Measurements from ENCODE around the gene TEN1.

TEN1 gene

DNA sequence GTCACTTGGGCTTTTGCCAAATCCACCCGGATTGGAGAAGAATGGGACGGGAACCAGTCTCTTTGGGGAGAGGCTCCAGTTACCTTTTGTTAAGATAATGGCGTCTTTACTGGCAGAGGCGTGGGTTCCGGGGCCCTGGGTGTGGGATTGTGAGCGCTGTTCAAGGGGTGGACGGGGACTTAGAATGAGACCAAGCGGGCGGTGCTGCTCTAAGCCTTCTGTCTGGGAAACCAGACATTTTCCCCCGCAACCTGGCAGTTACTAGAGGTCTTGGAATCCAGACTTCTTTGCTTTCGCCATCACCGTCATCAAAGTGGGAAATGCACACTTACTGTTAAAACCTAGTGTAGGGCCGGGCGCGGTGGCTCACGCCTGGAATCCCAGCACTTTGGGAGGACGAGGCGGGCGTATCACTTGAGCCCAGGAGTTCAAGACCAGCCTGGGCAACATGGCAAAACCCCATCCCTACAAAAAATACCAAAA lies 706 bp downstream of the TEN1 start:
- no peak for DNase-seq

DNA sequence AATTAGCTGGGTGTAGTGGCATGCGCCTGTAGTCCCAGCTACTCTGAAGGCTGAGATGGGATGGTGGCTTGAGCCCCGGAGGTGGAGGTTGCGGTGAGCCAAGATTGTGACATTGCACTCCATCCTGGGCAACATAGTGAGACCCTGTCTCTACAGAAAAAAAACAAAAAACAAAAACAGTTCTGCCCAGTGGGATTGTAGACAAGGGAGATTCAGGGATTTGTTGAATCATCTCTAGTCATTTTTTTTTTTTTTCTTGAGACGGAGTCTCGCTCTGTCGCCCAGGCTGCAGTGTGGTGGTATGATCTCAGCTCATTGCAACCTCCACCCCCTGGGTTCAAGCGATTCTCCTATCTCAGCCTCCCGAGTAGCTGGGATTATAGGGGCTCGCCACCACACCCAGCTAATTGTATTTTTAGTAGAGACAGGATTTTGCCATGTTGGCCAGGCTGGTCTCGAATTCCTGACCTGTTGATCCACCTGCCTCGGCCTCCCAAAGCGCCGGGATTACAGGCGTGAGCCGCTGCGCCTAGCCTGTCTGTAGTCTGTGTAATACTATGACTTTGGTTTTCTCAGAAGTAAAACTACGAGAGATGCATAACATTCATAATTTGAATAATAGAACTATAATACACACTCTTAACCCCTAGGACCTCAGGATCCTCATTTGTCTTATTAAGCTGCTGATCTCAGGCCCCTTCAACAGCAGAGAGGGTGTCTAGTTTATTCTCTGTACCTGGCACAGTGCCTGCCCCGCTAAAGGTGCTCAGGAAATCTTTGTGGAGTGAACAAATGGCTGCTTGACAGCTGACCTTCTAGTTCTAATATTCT lies 1.4 kb downstream of the TEN1 start:
- no peak for DNase-seq

DNA sequence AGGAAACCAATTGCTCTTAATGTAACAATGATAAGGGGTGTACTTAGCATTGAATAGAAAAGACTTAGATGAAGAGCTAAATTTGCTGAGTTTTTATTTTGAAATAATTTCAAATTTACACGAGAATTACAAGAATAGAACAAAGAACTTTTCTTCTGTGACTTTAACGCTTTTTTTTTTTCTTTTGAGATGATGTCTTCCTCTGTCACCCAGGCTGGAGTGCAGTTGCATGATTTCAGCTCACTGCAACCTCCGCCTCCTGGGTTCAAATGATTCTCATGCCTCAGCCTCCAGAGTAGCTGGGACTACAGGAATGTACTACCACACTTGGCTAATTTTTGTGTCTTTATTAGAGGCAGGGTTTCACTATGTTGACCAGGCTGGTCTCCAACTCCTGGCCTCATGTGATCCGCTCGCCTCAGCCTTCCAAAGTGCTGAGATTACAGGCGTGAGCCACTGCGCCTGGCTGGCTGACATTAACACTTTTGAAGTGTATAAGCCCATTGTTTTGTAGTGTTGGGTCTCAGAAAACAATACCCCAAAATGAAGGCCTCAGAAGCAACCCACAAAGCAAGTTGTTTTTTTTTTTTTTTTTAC lies 2.1 kb downstream of the TEN1 start:
- peak; percentile 23 for DNase-seq

DNA sequence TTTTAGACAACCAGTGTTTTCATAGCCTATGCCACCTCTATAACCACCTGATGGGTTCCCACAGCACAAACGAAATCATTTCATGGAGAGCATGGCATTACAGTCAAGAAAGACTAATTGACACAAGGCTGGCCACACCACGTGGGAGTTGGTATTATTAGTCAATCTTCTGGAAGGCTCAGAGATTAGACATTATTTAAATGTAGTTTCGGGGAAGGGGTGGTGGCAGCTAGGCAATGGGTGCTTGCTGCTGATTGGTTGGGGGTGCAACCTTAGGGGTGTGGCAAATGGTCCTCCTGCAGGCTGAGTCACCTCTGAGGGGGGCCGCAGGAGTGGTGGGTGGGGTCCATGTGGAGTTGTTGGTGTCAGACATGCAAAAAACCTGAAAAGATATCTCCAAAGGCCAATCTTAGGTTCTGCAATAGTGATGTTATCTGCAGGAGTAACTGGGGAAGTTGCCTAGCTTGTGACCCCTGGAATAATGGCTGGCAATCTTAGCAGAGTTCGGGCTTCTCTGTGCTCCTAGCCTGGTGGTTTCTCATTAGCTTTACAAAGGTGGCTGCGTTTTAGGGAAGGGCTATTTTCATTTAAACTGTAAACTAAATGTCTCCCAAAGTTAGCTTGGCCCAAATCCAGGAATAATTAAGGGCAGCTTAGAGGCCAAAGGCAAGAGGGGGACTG lies 4.6 kb downstream of the TEN1 start:
- DNase-seq = no peak

DNA sequence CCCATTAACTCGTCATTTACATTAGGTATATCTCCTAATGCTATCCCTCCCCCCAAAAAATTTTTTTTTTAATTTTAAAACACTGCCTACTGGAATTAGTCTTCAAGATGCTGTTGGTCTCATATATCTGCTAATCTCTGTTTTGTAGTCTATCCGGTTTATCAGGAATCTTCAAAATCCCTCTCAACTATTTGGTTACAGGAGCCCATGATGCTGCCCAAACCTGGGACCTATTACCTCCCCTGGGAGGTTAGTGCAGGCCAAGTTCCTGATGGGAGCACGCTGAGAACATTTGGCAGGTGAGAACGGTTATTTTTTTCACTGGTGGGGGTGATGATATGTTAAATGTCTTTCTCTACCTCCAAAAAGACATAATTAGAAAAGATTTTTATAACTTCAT lies 6.9 kb downstream of the TEN1 start:
- no peak for DNase-seq

DNA sequence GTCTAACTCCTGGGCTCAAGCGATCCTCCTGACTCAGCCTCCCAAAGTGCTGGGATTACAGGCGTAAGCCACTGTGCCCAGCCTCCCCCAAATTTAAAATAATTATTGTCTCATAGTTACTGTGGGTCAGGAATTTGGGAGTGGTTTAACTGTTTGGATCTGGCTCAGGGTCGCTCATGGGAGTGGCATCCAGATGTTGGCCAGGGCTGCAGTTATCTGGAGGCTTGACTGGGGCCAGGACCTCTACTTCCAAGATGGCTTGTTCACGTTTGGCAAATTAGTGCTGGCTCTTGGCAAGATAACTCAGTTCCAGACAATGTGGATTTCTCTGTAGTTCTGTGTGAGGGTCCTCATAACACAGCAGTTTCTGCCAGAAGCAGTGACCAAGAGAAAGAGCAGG lies 8.0 kb downstream of the TEN1 start:
- no peak for DNase-seq

DNA sequence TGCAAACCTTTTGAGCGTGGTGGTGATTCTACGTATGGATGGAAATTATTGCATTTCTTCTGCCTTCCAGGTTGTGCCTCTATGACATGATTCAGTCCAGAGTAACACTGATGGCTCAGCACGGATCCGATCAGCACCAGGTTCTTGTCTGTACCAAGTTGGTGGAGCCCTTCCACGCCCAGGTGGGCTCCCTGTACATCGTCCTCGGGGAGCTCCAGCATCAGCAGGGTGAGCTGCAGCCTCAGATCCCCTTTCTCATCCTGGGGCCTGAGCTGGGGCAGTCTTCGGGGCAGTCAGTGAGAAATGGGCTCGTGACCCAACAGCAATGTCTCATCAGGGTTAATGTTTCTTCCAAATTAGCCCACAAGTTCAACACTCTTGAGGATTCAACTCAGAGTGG lies 12.4 kb downstream of the TEN1 start:
- DNase-seq = no peak

DNA sequence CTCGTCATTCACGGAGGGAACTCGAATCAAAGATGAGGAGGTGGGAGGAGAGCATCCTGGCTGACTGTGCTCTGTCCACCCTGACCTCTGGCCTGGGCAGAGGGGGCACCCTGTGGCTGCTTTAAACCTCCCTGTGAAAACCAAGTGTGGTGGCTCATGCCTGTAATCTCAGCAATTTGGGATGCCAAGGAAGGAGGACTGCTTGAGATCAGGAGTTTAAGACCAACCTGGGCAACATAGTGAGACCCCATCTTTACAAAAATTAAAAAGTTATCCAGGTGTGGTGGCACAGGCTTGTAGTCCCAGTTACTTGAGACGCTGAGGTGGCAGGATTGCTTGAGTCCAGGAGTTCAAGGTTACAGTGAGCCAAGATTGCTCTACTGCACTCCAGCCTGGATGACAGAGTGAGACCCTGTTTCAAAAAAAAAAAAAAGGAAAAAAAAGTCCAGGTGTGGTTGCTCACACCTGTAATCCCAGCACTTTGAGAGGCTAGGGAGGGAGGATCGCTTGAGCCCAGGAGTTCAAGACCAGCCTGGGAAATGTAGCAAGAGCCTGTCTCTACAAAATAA lies 15.8 kb downstream of the TEN1 start:
- no peak for DNase-seq

DNA sequence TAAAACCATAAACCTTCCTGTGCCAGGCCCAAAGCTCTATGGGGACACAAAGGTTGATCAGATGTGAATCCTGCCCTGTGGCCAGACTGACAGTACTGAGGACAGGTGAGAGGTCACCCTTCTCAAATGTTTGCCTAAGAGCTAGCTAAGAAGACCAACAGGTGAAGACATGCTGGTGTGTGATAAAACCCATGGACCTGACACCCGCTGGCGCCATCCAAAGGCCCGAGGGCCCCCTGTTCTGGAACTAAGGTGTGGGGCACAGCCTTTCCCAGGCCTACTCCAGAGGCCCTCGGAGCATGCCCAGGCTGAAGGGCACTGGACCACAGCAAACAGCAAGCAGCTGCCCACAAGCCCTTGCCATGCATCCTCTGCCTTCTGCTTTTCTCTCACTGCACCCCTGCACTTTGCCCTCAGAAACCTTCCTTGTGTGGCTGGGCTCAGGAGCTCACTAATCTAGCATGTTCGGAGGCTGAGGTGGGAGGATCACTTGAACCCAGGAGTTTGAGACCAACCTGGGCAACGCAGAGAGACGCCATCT lies 16.4 kb downstream of the TEN1 start:
- DNase-seq = no peak

DNA sequence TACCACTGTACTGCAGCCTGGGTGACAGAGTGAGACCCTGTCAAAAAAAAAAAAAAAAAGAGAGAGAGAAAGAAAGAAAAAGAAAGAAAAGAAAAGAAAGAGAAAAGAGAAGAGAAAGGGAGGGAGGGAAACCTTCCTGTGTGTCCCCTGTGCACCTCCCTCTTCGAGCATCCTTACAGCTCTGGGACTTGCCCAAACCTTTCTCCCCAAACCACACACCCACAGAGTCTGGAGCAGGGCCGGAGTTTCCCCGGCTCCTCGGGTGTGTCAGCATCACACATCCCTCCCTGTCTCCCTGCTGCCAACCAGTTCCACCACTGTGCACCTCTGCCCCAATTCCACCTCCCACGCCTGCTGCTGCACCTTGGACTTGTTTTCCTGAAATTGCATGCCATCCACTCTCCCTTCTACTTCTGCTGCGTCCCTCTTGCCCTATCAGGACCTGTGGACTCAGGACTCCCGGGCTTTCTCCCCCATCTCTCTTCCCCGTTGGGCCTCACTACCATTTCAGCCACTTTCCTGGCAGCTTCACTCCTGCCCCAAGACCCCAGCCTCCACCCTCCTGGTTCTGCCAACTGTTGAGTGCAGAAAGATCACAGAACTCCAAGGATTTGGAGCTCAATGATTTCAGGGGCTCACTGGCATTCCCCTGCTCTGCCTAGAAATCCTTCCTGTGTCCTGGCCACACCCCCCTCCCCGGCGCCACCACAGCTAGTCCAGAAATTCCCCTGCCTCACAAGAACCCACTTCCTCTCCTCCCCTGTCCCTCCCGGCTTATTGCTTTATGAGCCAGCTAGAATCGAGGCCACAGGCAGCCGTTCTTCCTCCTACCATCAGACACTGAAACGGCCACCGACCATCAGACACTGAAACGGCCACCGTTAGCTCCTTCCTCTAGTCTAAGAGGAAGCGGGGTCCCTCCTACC lies 17.9 kb downstream of the TEN1 start:
- no peak for DNase-seq

DNA sequence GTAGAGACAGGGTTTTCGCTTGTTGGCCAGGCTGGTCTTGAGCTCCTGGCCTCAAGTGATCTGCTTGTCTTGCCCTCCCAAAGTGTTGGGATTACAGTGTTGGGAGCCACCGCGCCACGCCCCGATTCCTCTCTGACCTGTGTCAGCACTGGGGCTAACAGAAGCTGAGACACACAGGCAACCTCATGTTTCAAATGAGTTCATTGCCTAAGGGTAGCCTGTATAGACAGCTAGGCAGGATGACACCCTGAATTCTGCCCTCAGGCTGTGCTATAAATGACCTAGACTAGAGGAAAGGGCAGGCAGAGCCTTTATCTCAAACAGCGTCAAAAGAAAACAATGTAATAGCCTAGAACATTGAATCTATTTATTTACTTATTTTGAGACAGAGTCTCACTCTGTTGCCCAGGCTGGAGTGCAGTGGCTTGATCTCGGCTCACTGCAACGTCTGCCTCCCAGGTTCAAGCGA lies 19.3 kb downstream of the TEN1 start:
- DNase-seq = no peak

DNA sequence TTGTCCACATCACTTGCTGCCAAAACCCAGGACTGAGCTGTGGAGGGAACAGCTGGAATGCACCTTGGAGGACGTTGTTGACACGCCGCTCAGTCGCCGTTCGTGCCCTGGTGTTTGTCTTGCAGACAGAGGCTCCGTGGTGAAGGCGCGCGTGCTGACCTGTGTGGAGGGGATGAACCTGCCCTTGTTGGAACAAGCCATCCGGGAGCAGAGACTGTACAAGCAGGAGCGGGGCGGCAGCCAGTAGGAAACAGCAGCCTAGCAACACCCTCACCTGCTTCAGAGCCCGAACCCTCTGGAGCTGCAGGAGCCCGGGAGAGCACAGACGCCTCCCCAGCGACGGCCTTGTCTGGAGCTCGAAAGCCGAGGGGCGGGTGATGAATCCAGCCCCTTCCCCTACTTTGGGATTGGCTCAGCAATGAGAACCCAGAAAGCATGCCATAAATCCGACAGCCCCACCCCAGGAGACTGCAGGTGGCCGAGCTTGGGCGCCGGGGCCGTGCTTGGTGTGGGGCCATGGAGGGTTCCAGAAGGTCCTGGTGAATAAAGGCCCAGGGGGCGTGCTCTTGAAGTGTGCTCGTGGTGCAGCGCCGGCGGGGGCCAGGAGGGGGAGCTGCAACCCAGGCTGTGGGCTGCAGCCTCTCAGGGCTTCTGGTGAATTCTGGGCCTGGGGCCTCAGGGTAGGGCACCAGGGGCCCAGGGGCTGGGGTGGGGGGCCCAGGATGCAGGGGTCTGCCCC lies 21.1 kb downstream of the TEN1 start:
- DNase-seq = peak; percentile 48

DNA sequence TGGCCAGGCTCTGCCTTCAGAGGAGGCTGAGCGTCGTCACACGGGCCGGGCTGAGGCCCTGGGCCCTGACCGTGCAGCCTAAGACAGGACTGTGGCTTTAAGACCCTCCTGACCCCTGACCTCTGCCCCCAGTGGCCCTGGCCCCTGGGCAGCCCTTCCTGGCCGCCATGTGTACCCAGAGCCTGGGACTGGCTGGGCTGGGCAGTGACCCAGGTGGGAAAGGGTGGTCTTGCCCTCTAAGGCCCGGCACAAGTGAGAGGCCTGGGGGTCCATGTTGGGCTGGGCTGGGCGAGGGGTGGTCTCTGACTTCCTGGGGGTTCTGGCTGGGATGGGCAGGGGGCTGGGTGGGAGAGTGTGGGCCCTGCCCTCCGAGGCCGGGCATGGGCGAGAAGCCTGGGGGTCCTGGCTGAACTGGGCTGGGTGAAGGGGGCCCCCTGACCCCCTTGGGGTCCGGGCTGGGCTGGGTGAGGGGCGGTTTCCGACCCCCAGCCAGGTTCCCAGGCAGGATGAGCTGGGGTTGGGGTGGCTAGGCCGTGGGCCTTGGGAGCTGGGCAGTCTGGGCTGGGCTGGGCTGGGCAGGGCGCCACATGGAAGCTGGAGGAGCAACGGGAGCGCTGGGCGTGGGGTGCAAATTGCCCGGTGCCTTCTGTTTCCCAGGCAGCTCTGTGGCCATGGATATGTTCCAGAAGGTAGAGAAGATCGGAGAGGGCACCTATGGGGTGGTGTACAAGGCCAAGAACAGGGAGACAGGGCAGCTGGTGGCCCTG lies 21.9 kb downstream of the TEN1 start, which contains the start of gene CDK3:
Gene CDK3, plus strand, starts transcription at position 101 of the 767 bp plus-strand sequence. Its CDS starts 571 bp downstream, at position 672.
- no peak for DNase-seq

DNA sequence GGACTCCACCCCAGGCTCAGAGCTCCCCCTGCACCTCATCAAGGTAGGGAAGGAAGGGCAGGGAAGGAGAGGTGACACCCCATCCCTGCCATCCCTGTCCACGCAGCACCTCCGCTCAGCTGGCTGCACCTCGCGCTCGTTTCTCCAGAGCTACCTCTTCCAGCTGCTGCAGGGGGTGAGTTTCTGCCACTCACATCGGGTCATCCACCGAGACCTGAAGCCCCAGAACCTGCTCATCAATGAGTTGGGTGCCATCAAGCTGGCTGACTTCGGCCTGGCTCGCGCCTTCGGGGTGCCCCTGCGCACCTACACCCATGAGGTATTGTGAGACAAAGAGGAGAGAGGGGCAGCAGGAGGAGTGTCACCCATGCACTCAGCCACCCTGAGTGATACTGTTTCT lies 23.1 kb downstream of the TEN1 start:
- DNase-seq = no peak

DNA sequence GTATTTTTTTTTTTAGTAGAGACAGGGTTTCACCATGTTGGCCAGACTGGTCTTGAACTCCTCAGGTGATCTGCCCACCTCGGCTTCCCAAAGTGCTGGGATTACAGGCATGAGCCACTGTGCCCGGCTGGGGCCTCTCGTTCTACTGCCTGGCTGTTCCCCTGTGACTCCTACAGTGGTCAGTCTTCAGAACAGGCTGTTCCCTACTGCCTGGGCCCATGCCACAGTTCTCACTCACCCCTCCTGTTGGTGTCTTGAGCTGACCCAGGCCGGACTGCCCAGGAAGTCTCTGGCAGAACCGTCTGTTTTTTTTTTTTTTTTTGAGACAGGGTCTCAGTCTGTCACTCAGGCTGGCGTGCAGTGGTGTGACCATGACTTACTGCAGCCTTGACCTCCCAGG lies 24.9 kb downstream of the TEN1 start:
- no peak for DNase-seq

DNA sequence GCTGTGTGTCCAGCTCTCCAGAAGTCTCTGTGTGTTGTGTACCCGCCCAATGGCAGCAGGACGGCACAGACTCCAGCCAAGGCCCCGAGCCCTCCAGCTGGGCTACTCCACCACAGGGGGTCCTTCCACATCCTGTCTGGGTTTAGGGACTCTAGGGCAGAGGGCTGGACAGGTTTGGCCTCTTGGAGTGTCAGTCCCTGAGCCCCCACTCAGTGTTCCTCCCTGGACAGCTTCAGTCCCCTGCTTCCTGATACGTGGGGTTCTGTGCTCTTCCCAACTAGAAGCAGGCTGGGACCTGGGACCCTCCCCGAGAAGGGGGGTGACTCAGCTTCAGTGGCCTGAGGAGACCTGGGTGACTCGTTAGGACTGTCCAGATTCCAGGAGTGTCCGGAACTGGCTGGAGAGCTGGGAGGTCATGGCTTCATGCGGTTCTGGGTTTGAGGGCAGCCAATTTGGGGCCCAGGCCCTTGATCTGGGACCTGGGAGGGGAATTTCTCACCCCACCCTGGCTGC lies 25.8 kb downstream of the TEN1 start:
- no peak for DNase-seq

DNA sequence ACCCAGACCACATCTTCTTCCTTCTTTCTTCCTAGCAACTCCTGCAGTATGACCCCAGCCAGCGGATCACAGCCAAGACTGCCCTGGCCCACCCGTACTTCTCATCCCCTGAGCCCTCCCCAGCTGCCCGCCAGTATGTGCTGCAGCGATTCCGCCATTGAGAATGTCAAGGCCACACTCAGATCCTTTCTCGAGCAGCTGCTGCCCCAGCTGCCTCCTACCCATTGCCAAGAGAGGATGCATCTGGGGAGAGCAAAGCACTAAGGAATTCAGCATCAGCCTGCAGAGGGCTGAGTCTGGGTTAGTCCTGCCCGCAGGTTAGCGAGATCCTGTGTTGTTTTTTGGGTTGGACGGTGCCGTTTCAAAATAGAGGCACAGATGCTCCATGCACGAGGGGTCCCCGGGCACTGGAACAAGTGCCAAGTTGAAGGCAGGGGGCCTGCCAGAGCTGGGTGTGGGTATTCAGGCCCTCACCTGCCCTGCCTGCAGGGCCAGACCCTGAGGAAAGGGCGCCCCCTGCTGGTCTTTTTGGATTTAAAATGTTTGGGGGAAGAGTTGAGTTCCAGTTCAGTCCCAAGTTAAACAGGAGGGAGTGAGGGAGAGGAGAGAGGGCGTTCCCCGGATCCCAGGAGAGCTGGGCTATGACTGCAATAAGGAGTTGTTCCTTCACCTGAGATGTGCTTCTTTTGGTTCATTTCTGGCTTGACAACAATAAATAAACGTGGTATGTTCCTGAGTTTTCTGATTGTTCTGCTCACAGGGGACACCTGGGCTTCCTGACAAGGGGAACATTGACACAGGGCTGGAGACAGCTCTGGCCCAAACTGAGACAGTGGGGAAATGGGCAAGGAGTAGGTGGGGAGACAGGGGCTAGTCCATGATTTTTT lies 26.5 kb downstream of the TEN1 start:
- DNase-seq = peak; percentile 71

DNA sequence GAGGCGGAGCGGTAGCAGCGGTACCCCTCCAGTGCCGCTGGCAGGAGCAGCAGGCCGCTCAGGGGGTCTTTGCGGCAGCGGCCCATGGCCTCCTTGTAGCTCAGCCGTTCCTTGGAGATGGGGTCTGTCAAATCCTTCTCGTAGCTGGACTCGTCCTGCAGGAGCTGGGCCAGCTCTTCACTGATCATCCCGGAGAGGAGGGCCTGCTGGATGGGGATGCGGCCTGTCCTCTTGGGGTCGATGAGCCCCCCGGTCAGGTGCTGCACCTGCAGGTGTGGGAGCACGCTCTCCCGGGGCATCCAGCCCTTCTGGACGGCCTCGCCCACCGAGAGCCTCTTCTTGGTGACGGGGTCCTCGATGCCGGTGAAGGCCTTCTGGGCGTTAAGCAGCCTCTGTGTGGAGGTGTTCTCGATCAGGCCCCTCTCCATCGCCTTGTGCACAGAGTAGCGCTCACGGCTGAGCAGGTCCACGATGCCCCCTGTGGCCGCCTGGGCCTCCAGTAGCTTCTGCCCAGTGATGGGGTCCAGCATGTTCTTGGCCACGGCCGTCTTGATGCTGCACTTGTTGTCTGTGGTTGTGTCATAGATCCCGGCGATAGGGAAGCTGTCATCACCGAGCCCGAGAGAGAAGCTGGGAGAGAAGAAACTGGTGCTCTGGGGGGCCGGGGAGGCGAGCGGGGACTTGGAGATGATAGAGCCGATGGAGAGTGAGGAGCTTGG lies 28.2 kb downstream of the TEN1 start:
- DNase-seq = no peak

DNA sequence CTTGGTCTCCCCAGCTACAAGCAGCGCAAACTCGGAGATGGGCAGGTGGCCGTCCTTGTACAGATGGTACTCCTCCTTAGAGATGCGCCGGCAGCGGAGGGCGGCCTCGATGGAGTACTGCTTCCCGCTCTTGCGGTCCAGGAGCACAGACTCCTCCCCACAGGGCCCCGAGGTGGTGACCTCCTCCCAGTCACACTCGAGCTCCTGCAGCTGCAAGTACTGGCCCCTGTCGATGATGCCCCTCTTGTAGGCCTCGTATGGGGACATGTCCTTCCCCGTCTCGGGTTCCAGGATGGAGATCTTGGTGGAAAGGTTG lies 28.8 kb downstream of the TEN1 start:
- DNase-seq = no peak
